GM18951 (cell line): ENCODE measurements around the gene TTN.

Experiments
- POLR2A ChIP-seq: IDR thresholded peaks from 4 replicates; pipeline ENCODE4 v1.6.1; 2011; ENCODE audit warnings: mild to moderate bottlenecking; ENCODE audit not compliant: insufficient read length, insufficient read depth; ENCODE audit errors: extremely low read depth
- in situ Hi-C: fragments of 300-500 bp; cut with MboI; formaldehyde crosslinking; loops from one replicate; pipeline ENCODE4 v1.12.0; 2022; ENCODE audit warnings: low sequenced_read_pairs, mixed read lengths, inconsistent platforms; ENCODE audit not compliant: unreplicated experiment

TTN gene

DNA sequence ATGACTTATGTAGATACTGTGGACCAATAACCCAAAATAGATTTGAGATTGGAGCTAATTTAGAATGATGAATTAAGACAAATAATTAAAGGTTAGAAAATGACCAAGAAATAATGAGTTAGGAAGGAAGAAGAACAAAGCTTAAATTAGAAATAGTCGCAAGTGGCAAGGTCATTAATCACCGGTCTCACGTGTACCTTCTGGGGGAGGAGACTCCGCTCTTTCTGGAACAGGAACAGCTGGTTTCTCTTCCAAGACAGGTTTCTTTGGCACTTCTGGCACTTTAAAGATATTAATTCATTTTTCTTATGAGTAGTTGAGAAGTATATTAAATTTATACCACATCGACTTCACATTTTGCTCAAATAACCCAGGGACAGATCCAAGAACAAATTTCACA, 156.7 kb downstream of the TTN start:
- in situ Hi-C loops = no loop called here
- no peak for TF ChIP-seq POLR2A

DNA sequence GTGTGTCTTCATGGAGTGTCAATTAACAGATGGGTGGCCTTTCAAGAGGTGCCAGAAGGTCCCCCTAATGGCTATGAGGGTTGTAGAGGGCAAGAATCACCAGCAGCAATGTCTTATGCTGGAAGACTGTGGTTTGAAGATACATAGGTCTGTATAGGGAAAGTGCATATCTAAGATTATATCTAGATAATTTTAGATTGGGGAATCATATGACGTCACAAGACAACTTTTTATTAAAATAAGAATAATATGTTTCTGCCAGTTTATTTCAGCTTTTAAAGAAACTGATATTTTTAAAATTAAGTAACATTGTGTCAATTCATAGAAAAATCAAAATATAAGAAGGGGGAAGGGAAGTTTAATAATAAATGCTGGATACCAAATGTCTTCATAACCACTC, 162.3 kb downstream of the TTN start:
- in situ Hi-C loops = no loop called here
- TF ChIP-seq POLR2A = no peak

DNA sequence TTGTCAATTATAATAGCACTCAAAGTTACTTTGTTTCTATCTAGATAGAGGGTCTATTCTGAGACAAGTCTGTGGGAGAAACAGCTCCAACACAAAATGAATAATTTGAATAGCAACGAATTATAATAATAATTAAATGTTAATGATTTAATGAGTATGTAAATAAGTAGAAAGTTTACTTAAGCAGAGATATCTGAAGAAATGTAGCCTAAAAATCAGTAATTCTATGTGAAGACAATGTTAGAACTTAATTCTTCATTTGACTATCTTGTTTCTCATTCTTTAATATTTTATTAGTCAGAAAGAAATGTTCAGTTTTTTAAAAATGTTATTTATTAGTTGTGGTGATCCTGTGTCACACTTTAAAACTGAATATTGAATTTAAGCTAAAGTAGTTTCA, 165.7 kb downstream of the TTN start:
- in situ Hi-C loops = no loop called here
- TF ChIP-seq POLR2A = no peak

DNA sequence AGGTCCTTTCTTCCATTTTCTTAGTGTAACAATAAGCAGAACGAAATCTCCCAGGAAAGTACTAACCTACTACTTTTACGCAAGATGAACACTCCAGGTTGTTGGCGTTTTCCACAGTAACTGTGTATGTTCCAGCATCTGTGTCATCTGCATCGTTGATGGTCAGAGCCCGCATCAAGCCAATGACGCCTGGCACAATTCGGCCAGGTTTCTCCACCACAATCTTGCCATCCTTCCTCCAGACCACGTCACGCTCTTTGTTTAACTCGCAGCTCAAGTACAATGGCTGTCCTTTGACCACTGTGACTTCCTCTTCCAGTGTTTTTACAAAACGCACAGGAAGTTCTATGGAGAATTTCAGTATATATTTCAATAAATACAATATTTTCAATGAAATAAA, 171.3 kb downstream of the TTN start:
- TF ChIP-seq POLR2A = no peak
- in situ Hi-C loops = no loop called here

DNA sequence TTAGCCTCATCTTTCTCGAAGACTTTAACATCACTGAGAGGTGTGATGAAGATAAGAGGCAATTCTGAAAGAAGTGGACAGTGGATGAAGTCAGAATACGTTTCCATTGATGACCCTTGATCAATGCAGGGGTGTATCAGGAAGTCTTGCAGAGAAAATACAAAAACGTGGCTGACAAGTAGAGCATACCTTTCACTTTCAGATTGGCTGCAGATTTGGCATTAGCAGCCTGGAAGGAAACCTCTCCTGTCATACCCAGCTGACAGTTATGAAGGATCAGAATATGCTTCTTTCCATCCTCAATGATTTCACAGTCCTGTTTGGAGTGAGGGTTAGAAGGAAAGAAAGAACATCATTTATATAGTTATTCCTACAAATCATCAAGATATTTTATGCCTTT, 174.5 kb downstream of the TTN start:
- TF ChIP-seq POLR2A = no peak
- in situ Hi-C loops = no loop called here

DNA sequence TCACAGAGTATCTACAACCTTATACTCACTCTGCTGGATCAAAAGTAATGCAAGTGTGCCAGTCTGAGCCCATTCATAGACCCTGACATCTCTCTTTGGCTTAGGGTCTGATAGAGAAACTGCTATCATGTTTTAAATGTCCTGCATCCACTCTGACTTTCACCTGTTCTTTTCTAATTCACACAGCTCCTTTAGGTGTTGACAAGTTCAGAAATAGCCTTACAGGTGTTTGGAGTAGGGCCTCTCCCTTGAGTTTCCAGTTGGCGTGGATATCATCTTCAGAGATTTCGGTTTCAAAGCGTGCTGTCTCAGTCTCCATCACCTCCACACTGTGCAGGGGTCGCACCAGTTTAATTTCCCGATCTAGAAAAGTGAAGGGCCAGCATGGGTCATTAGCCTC, 176.6 kb downstream of the TTN start:
- TF ChIP-seq POLR2A = no peak
- in situ Hi-C loops = no loop called here

DNA sequence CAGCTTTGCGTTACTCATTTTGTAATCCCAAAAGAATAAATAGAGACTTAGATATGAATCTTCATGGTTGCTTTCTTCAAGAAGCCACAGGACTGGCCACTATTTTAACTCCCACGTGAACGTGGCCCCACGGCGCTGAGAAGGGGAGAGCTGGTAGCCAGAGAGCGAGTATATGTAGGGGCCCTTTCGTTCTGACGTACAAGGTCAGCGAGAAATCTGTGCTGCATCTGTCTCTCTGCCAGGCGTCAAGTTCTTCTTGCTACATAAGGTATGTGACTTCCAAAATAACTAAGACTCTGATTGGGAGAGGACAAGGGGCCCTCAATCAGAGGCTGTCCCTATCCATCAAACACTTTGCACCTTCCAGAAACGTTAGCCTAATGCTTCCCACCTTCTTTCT, 177.8 kb downstream of the TTN start:
- in situ Hi-C loops = no loop called here

DNA sequence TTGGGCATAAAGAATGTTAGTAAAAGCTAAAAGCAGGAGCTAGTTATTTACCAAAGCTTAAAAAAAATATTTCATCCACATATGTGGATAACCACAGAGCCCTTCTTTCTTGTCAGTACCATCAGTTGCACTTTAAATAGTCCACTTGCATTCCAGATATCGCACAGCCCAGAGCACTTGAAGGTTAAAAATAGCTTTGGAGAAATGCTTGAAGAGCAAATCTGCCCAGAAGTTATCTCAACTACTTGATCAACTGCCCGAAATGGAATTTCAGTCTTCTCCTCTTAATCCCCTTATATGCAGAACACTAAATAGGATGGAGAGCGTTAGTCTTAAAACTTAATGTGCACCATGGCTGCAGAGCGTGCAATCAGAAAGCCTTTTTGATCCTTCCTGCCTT, 178.6 kb downstream of the TTN start:
- no peak for TF ChIP-seq POLR2A
- in situ Hi-C loops = no loop called here

More for the DNA sequence above, 177.8 kb downstream of the TTN start:
- TF ChIP-seq POLR2A = no peak

DNA sequence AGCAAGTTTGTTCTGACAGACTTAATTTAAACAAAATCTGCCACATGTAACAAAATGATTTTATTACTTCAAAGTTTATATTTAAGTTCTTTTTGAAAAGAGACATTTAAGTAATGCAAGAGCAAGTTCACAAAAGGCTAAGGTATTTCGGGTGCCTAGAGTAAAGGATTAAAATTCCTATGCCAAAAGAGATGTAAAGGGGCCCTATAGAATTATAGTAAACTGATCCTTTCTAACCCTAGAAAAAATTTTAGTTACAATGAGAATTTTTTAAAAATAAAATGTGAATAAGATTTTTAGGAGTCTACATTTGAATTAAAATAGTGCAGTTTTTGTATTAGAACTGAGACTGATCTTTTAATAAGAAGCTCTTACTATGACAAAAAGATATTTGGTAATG, 179.8 kb downstream of the TTN start:
- in situ Hi-C loops = no loop called here
- no peak for TF ChIP-seq POLR2A

DNA sequence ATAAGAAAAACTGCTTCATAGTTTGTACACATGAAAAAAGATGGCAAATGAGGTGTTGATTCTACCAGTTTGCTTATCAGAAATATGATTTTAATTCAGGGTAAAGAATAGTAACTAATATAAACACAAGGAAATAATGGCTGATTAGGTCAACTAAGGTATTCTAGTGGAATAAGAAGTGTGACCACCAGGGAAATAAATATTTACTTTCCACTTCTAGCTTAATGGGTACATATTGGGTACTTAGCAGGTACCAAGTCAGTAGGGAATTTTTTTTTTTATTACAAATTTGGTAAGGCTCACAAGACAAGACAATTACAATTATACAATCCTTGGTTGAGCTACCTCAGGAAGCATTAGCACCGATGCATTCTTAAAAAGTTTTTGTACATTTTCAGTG, 191.3 kb downstream of the TTN start:
- in situ Hi-C loops = no loop called here

DNA sequence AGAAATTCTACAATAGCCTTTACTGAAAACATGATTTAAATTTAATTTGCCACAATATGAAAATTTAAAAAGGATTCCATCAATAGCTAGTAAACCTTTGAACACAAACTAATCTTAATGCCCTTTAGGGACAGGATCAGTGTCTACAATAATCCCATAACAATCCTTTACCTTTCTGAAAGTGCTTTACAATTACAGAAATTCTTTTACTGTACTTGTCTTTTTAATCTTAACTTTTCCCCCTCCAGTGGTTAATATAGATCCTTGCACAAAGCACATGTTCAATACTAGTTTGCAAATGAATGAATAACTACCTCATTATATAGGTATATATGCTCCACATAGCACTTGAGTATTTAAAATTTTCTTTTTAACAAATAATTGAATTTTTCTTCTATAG, 204.3 kb downstream of the TTN start:
- in situ Hi-C loops = no loop called here
- TF ChIP-seq POLR2A = no peak

More for the DNA sequence above, 191.3 kb downstream of the TTN start:
- TF ChIP-seq POLR2A = no peak

DNA sequence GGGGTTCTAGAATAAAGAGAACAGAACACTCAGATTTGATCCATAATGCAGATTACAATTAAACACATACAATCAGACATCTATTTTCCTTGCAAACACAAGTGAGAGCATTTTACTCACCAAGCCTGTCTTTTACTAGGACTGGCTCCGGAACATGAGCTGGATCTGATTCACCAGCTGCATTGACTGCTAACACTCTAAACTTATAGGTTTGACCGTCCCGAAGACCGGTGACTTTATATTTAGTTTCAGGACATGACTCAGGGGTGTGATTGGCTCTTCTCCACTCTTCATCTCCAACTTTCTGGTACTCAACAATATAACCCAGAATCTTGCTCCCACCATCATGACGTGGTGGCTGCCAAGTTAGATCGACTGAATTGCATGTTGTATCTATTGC, 214.6 kb downstream of the TTN start:
- no peak for TF ChIP-seq POLR2A
- in situ Hi-C loops = no loop called here

DNA sequence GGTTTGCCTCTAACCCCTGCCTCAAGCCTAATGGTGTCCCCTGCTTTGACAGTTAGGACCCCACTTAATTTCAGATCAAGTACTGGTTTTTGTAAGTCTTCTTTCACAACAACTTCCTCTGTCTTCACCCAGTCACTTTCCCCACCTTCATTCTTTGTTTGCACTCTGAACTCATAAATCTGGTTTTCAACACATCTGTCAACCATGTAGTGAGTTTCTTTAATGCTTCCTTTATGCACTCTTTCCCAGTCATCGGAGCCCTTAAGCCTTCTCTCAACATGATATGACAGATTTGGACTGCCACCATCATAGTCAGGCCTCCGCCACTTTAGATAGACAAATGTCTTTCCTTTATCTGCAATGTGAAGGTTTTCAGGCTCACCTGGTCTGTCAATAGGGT, 217.9 kb downstream of the TTN start:
- no peak for TF ChIP-seq POLR2A
- in situ Hi-C loops = no loop called here

DNA sequence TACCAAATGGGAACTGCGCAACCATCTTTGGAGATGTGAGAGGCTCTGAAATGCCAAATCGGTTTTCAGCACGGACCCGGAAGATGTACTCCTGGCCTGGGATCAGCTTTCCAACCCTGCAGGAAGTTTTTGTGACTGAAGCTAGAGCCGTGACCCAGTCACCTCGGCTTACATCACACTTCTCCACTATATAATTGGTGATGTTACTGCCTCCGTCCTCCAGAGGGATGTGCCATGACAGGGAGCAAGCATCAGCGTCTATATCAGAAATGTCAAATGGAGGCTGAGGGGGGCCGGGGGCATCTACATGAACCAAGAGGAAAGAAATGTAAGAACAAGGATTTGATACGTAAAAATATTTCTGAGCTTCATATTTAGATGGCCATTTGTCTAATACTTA, 222.6 kb downstream of the TTN start:
- TF ChIP-seq POLR2A = no peak
- in situ Hi-C loops = no loop called here

DNA sequence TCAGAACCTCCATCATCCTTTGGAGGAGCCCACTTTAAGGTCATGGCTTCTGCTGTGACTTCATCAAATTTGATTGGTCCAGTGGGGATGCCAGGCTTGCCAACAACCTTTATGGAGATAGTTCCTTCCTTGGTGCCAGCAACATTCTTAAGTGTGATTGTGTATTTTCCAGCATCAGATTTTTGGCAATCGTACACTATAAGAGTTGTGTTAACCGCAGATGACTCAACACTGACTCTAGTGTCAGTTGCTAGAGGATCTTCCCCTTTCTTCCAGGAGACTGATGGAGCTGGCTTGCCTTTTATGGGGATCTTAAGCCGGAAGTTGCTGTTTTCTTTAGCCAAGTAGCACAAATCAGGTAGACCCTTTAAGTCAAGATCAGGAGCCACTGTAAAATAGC, 228.2 kb downstream of the TTN start:
- no peak for TF ChIP-seq POLR2A
- in situ Hi-C loops = no loop called here
